Right lobe of liver (tissue), 6 donors: ENCODE measurements around the gene TERT. TPM values are rescaled to one million over a fixed set of nuclear protein-coding genes. Genes with fewer than 3 reads are reported as not detected.
"Not testable (repeated sequence)": the region's sequence is repeated elsewhere in the genome, so short reads cannot be mapped to it uniquely, and the experiment has no call there.

ENCODE experiments used
- ATAC-seq, 4 donors: fragments of 200-7000 bp; cut with Tn5 transposase; one replicate each; pipeline ENCODE4 v1.9.1; 2020; ENCODE audit warnings: mild to moderate bottlenecking in 4 of 4, moderate library complexity in 4 of 4
- DNase-seq, 3 donors: peaks; one replicate each; pipeline ENCODE4 v3.0.0-alpha.2; 2020
- H3K27ac ChIP-seq, 3 donors: fragments of 200-600 bp; one replicate each; pipeline ENCODE4 v1.8.0; 2022
- H3K27me3 ChIP-seq, 2 donors: fragments of 200-600 bp; one replicate each; pipeline ENCODE4 v1.8.0; 2022
- H3K36me3 ChIP-seq, 4 donors: fragments of 200-600 bp; sonication (generic) in 1 of 4; one replicate each; pipeline versions ENCODE4 v1.5.1 to v1.8.0; 2017 to 2022; ENCODE audit warnings: control low read depth in 1 of 4
- H3K4me1 ChIP-seq, 4 donors: fragments of 200-600 bp; sonication (generic) in 1 of 4; one replicate each; pipeline versions ENCODE4 v1.5.1 to v1.8.0; 2017 to 2022; ENCODE audit warnings: control low read depth in 1 of 4
- H3K4me3 ChIP-seq, 3 donors: fragments of 200-600 bp; one replicate each; pipeline ENCODE4 v1.8.0; 2022
- H3K9me3 ChIP-seq, 4 donors: fragments of 200-600 bp; sonication (generic) in 1 of 4; one replicate each; pipeline versions ENCODE4 v1.5.1 to v1.8.0; 2017 to 2022; ENCODE audit warnings: control low read depth in 1 of 4
- POLR2A ChIP-seq: fragments of 450-650 bp; IDR thresholded peaks from one replicate; pipeline ENCODE4 v1.6.1; 2017; ENCODE audit warnings: antibody characterized with exemption, mild to moderate bottlenecking
- WGBS: methylation state at CpG from one replicate; pipeline ENCODE4 v1.1.6; 2018; ENCODE audit warnings: low coverage, low lambda C conversion rate; ENCODE audit not compliant: insufficient coverage; ENCODE audit errors: missing lambda C conversion rate; 5-methylcytosine and 5-hydroxymethylcytosine counted together
- intact Hi-C, 2 donors: fragments of 100-400 bp; cut with DNase I; formaldehyde crosslinking; loops; one replicate each; pipeline versions ENCODE4 v1.11.2 to v1.14.1; 2022
- total RNA-seq, 6 experiments: library from RNA; depleted of rRNA in 2 of 6; stranded (reverse); fragments of >200 nt in 2 of 6; fragmentation: NEBNext Ultra II Directional in 3 of 6; extraction: Animal tissue kit (Norgen Biotek cat#: 25700) in 3 of 6; gene quantifications; one replicate each; pipeline versions ENCODE4 v1.1.0 to v1.2.4, GENCODE V29; 2016 to 2023
- TF ChIP-seq, protein P1 (sequence below), 4 donors: fragments of 200-600 bp in 3 of 4; fragments of 450-650 bp in 1 of 4; IDR thresholded peaks; one replicate each; pipeline versions ENCODE4 v1.5.1 to v1.8.0; 2016 to 2022; ENCODE audit warnings: antibody characterized with exemption in 4 of 4, mild to moderate bottlenecking in 2 of 4
- donor health status: DM: no; HTN: yes; CAD: no.
- donor health status: DM: no; HTN: no; CAD: no.
- donor health status: DM: no; HTN: no; CAD: no.
- donor health status: DM: no; HTN: yes; CAD: no.
- donor health status: DM: no; HTN: yes; CAD: no.

TERT gene
- total RNA-seq, 6 experiments from 2014 or later = not detected

DNA sequence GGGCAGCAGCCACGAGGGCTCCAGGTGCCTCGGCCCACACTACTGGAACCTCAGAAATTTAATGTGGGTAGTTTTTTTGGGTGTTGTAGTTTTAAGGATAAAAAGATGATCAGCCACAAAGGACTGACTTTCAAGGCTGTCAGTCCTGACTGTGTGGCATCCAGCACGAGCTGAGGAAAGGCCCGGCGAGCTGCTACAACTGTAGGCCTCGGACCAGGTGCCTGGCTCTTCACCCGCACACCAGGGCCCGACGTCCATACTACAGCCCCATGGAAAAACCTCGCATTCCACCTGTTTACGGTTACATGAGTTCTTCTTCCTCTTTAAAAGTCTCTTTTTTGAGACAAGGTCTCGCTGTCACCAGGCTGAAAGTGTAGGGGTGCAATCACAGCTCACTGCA is 47.4 kb upstream of the TERT start:
- Histone ChIP-seq H3K4me1 (peaks cover 0 to 43% (median 20%) of the 10 kb centered on the region in 4 donors), H3K27me3 (no peaks in the 10 kb centered on the region), H3K4me3 (no peak overlapping the region), H3K36me3 (peaks cover 0 to 32% (median 23%) of the 10 kb centered on the region in 4 donors), H3K27ac (no peak overlapping the region), H3K9me3 (no peaks in the 10 kb centered on the region)
- intact Hi-C loops = no loop called here
- 92% methylated on average over 8 of the region's 12 CpGs for WGBS
- TF ChIP-seq POLR2A = no peak
- TF ChIP-seq, protein P1, sequence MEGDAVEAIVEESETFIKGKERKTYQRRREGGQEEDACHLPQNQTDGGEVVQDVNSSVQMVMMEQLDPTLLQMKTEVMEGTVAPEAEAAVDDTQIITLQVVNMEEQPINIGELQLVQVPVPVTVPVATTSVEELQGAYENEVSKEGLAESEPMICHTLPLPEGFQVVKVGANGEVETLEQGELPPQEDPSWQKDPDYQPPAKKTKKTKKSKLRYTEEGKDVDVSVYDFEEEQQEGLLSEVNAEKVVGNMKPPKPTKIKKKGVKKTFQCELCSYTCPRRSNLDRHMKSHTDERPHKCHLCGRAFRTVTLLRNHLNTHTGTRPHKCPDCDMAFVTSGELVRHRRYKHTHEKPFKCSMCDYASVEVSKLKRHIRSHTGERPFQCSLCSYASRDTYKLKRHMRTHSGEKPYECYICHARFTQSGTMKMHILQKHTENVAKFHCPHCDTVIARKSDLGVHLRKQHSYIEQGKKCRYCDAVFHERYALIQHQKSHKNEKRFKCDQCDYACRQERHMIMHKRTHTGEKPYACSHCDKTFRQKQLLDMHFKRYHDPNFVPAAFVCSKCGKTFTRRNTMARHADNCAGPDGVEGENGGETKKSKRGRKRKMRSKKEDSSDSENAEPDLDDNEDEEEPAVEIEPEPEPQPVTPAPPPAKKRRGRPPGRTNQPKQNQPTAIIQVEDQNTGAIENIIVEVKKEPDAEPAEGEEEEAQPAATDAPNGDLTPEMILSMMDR (IDR thresholded peaks at IDR 0.05) = no peak
- ATAC-seq = no peak
- no peak for DNase-seq

DNA sequence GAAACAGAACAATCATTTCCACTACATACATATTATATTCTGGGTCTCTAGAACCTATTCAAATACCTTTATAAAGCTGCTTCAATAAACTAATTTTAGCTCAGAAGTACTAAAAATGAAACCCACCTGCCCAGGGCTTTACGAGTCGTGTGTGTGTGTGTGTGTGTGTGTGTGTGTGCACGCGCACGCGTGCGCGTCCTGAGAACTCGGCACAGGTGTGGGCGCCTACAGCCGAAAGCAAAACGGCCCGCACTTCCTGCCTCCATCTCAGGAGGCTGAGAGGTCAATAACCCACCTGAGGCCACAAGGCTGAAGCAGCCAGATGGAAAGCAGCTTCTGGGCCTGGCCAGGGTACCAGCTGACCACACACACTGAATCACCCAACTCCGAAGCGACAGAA is 47.0 kb upstream of the TERT start:
- Histone ChIP-seq H3K4me3 (no peak overlapping the region), H3K9me3 (no peaks in the 10 kb centered on the region), H3K4me1 (peaks cover 0 to 48% (median 21%) of the 10 kb centered on the region in 4 donors), H3K27ac (no peak overlapping the region), H3K36me3 (peaks cover 0 to 36% (median 23%) of the 10 kb centered on the region in 4 donors), H3K27me3 (no peaks in the 10 kb centered on the region)
- intact Hi-C loops = no loop called here
- ATAC-seq = no peak
- no peak for DNase-seq
- WGBS = 84% methylated on average over 12 of the region's 15 CpGs
- TF ChIP-seq, protein P1 (IDR thresholded peaks at IDR 0.05) = no peak
- TF ChIP-seq POLR2A = no peak

DNA sequence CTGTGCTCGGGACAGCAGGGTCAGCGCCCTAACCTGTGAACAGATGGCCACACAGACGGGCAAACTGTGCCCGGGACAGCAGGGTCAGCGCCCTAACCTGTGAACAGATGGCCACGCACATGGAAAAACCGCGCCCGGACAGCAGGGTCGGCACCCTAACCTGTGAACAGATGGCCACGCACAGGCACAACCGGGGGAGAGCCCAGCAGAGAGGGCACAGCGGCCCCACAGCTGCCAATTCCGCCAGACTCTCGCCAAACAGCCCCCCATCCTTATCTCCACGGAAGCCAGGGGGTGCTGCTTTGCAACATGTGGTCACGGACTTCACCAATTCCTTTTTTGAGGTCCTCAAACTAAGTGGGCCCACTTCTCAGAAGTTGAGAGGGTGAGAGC is 44.9 kb upstream of the TERT start:
- no CpG with 5 or more reads among the region's 17 CpGs for WGBS
- TF ChIP-seq, protein P1 (IDR thresholded peaks at IDR 0.05) = peak in 1 of 4 donors; percentile 6
- Histone ChIP-seq H3K27ac (peak overlapping the region in 2 of 3 donors; percentile 83 to 84), H3K36me3 (peaks cover 0 to 52% (median 30%) of the 10 kb centered on the region in 4 donors), H3K4me1 (peaks cover 0 to 48% (median 25%) of the 10 kb centered on the region in 4 donors)
- intact Hi-C loops = loop anchor here (5.0 to 10.0 kb wide), 2 partner anchors 155 to 158 kb away; no protein-coding TSS in a partner anchor
- not testable (repeated sequence) for H3K4me3 ChIP-seq, H3K9me3 ChIP-seq, H3K27me3 ChIP-seq
- DNase-seq = peak in 1 of 3 donors; percentile 75
- peak in 2 of 4 donors; percentile 9 to 32 for ATAC-seq

DNA sequence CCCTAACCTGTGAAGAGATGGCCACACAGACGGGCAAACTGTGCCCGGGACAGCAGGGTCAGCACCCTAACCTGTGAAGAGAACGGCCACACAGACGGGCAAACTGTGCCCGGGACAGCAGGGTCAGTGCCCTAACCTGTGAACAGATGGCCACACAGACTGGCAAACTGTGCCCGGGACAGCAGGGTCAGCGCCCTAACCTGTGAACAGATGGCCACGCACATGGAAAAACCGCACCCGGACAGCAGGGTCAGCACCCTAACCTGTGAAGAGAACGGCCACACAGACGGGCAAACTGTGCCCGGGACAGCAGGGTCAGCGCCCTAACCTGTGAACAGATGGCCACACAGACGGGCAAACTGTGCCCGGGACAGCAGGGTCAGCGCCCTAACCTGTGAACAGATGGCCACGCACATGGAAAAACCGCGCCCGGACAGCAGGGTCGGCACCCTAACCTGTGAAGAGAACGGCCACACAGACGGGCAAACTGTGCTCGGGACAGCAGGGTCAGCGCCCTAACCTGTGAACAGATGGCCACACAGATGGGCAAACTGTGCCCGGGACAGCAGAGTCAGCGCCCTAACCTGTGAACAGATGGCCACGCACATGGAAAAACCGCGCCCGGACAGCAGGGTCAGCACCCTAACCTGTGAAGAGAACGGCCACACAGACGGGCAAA is 44.4 kb upstream of the TERT start:
- WGBS = 20% methylated on average over 6 of the region's 34 CpGs
- not testable (repeated sequence) for ATAC-seq
- intact Hi-C loops = loop anchor here (5.0 to 10.0 kb wide), 2 partner anchors 154 to 157 kb away; no protein-coding TSS in a partner anchor

DNA sequence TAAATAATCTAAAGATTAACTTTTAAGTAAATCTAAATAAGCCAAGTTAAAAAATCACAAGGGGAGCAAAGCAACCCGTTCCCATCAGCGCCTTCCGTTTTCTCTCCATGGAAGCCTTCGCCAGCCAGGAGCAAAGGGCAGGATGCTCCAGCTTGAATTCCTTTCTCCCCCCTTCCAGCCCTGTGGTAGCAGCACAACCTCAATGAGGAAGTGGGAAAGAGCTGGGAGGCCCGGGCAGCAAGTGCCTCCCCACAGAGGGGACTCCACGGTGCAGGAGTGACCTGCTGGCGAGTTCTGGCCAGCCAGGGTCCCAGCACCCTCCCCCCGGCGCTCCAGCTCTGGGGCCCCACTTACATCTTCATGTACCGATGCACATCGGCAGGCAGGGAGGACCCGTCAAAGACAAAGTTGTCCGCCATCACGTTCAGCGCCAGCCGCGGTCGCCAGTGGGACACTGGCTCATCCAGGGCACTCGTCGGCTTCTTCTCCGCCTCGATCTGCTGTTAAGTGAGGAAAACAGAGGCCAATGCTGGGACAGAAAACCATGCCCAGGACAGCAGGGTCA is 43.7 kb upstream of the TERT start:
- H3K4me3 ChIP-seq = peak overlapping the region in 1 of 3 donors; percentile 39
- TF ChIP-seq POLR2A = no peak
- TF ChIP-seq, protein P1 (IDR thresholded peaks at IDR 0.05) = no peak
- H3K36me3 ChIP-seq = peaks cover 0 to 62% (median 38%) of the 10 kb centered on the region in 4 donors
- H3K27ac ChIP-seq = peak overlapping the region in 2 of 3 donors; percentile 48 to 80
- no peaks in the 10 kb centered on the region for H3K9me3 ChIP-seq
- H3K27me3 ChIP-seq = no peaks in the 10 kb centered on the region
- DNase-seq (no peak), ATAC-seq (peak; percentile 8 to 37 (median 22))
- 66% methylated on average over 11 of the region's 22 CpGs for WGBS
- H3K4me1 ChIP-seq = peaks cover 0 to 47% (median 23%) of the 10 kb centered on the region in 4 donors
- intact Hi-C loops = loop anchor here (5.0 to 10.0 kb wide), 2 partner anchors 154 to 156 kb away; no protein-coding TSS in a partner anchor

More for the DNA sequence above, 44.4 kb upstream of the TERT start:
- not testable (repeated sequence) for H3K9me3 ChIP-seq, H3K4me3 ChIP-seq, H3K27me3 ChIP-seq
- H3K36me3 ChIP-seq = peaks cover 0 to 55% (median 34%) of the 10 kb centered on the region in 4 donors
- H3K27ac ChIP-seq = peak overlapping the region in 1 of 3 donors; percentile 84
- H3K4me1 ChIP-seq = peaks cover 0 to 48% (median 25%) of the 10 kb centered on the region in 4 donors
- peak; percentile 72 to 92 (median 91) for DNase-seq
